Measurements from ENCODE around the gene PAGE5.

Gene PAGE5

GRCh38 chrX:55213381-55213780, 6.8 kb upstream of the PAGE5 start:
- DNase-seq (ENCODE audit: low read depth) = no peak
- no peak overlapping the region for H3K4me3 ChIP-seq (ENCODE audit: control insufficient read depth, low read depth, low read length)
- no peak for TF ChIP-seq CTCF (conservative IDR thresholded peaks at IDR 0.05; ENCODE audit: control insufficient read depth, insufficient read depth, low read depth, low read length)

GRCh38 chrX:55240788-55241340, 20.7 kb downstream of the PAGE5 start:
- DNase-seq (ENCODE audit: low read depth) = no peak
- H3K4me3 ChIP-seq (ENCODE audit: control insufficient read depth, low read depth, low read length) = no peak overlapping the region
- TF ChIP-seq CTCF (conservative IDR thresholded peaks at IDR 0.05; ENCODE audit: control insufficient read depth, insufficient read depth, low read depth, low read length) = no peak

GRCh38 chrX:55253528-55253927, 33.4 kb downstream of the PAGE5 start:
- DNase-seq (ENCODE audit: low read depth) = no peak
- TF ChIP-seq CTCF (conservative IDR thresholded peaks at IDR 0.05; ENCODE audit: control insufficient read depth, insufficient read depth, low read depth, low read length) = no peak
- H3K4me3 ChIP-seq (ENCODE audit: control insufficient read depth, low read depth, low read length) = no peak overlapping the region

- no peak overlapping the region for H3K4me3 ChIP-seq (ENCODE audit: control insufficient read depth, low read depth, low read length)
- no peak for DNase-seq (ENCODE audit: low read depth)
- TF ChIP-seq CTCF (conservative IDR thresholded peaks at IDR 0.05; ENCODE audit: control insufficient read depth, insufficient read depth, low read depth, low read length) = no peak
These were observed 40.7 kb downstream of the PAGE5 start for GRCh38 chrX:55260806-55261205.

- no peak within 1 kb of the TSS for H3K4me3 ChIP-seq (ENCODE audit: control insufficient read depth, low read depth, low read length)
- DNase-seq (ENCODE audit: low read depth) = no peak
- TF ChIP-seq CTCF (conservative IDR thresholded peaks at IDR 0.05; ENCODE audit: control insufficient read depth, insufficient read depth, low read depth, low read length) = no peak
These were observed 44.7 kb downstream of the PAGE5 start, which contains the start of gene PAGE3 for GRCh38 chrX:55264816-55265215. Gene PAGE3 (minus strand): TSS chrX:55264916. CDS start chrX:55263903, 1,013 bp downstream.
